ENCODE results near the gene DNAJC8.

The DNAJC8 gene

DNA sequence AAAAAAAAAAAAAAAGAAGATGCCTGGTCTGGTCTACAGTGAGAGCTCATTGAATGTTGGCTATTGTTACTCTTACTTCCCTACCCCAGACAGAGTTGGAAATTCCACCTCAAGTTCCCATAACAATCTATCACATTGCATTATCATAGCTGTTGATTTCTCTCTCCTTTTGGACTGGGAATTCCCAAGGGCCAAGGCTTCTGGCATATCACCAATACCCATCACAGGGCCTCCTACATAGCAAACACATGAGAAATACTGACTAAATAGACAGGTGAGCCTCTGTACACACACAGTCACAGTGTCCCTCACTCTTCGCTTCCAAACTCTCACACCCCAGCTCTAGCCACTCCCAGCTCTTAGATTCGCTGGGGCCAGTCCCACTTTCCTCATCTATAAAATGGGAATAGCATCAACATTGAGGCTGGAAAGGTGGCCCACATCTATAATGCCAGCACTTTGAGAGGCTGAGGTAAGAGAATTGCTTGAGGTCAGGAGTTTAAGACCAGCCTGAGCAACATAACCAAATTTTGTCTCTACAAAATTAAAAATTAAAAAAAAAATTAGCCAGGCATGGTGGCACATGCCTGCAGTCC is 62.7 kb downstream of the DNAJC8 start:
- DNase-seq (ENCODE audit: low spot score) = no peak

DNA sequence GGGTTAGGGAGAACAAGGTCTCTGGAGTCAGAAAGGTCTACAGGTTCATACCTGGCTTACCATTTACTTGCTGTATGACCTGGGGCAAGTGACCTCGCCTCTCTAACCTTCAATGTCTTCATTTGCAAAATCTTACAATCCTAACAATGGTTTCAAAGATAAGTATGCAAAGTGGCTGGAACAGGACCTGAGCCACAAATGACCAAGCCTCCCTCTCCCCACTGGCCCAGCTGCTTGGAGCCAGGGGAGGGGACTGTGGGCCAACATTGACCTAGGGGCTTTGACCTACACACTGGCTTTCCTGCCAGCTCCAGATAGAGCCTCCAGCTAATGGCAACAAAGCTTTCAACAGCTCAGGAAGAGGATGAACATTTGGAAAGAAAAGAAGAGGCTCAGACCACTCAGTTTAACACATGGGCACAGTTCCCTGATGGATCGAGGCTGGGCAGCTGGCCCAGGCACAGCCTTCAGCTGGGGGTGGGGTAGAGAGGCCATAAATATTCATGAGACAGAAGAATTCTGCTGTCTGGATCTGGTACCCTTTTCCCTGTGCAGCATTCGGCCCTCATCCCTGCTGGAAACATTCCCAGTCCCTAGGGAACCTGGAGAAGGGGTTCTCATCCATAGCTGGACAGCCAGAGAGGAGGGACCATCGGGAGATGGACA is 69.2 kb downstream of the DNAJC8 start:
- DNase-seq (ENCODE audit: low spot score) = peak; percentile 89

DNA sequence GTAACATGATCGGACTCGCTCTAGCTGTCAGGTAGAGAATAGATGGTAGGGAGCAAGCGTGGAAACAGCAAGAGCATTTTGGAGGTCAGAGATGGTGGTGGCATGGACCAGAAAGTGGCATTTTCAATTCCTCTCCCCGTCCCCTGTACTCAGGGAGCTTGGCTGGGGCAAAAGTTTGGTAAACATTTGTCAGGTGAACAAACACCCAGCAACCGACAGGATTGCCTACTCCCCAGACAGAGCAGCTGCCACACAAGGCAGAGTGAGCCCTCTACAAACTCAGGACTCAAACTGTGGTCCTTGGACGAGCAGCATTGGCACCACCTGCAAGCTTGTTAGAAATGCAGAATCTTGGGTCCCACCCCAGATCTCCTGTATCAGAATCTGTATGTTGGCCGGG is 70.7 kb downstream of the DNAJC8 start:
- DNase-seq (ENCODE audit: low spot score) = no peak

DNA sequence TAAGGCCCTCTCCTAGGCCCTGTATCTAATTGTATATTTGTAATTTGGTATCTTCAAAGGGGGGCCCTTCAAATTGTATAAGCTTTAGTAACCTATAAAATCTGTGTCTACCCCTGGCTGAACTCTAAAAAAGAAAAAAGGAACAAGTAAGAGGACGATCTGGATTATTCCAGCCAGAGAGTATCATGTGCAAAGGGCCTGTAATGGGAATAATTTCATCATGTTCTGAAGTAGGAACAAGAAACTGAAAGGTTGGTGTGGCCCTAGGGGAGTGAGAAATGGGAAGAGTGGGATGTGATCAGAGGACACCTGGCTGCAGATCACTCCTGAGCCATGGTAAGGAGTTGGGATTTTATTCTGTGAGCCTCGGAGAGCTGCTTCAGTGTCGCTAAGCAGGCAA is 71.1 kb downstream of the DNAJC8 start:
- DNase-seq (ENCODE audit: low spot score) = no peak

DNA sequence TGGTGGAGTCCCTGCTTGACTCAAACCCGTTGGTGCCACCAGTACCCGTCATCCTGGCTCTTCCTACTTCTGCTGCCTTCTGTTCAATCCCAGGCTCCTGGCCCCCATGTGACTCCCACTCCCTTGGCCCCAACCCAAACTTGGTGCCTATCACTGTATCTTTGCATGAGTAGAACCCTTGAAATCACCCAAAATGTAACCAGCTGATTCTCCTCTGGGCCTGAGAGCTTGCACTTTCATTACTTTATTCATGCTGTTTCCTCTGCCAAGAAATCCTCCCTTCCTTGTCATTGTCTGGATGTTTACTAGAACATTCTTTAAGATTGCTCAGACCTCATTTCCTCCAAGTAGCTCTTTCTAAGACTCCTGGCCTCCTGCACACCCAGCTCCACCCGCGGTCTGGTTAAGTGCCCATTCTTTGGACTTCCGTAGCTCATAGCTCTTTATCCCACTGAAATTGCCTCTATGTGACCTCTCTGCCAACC is 72.0 kb downstream of the DNAJC8 start:
- DNase-seq (ENCODE audit: low spot score) = no peak

DNA sequence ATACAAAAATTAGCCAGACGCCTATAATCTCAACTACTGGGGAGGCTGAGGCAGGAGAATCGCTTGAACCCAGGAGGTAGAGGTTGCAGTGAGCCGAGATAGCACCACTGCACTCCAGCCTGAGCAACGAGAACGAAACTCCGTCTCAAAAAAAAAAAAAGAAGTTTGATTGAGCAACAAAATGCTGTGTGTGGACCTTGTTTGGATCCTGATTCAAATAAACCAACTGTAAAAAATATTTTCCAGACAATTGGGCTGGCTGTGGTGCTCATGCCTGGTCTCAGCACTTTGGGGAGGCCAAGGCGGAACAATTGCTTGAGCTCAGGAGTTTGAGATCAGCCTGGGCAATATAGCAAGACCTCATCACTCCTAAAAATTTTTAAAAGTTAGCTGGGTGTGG is 73.1 kb downstream of the DNAJC8 start:
- peak; percentile 12 for DNase-seq (ENCODE audit: low spot score)

DNA sequence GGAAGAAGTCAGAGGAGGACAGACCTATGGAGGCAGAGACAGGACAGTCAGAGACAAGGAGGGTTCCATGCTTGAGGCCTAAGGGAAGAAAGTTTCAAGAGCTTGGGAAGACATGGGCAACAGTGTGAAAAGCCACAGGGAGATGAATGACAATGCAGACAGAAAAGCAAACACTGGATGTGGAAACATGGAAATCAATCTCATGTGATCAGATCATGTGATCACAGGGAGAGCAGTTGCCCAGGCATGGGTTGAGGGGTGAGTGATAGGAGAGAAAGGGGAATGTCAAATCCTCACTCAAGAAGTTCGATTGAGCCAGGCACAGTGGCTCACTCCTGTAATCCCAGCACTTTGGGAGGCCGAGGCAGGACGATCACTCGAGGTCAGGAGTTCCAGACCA is 73.6 kb downstream of the DNAJC8 start:
- DNase-seq (ENCODE audit: low spot score) = no peak

DNA sequence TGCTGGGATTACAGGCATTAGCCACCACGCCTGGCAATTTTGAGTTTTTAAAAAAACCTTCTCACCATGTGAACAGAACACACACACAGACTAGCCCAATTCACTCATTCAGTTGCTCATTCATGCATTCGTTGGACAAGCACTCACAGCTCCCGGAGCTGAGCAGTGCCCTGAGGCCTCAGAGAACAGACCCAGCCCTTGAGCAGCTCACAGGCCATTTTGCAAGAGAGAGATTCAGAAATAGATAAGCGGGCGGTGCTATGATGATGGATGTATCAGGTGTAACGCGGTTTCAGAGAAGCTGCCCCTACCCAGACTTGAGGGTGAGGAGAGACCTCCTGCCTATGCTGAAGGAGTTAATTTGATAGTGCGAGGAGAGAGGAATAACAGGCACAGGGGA is 74.9 kb downstream of the DNAJC8 start:
- no peak for DNase-seq (ENCODE audit: low spot score)

DNA sequence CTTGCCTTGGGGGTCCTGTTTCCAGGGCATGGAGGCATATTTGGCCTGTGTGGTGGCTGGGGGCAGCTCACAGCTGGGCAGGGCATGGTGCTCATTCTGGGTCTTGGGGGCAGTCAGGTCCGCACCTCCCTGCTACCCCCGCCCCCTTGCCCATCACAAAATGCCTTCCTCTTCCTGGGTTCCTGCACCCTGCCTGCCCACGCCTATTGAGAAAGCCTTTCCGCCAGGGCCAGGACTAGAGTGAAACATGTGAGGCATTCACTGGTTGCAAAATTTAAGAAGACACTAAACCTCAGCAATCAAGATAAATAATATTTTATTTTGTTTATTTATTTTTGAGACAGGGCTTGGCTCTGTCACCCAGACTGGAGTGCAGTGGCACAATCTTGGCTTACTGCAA is 76.0 kb downstream of the DNAJC8 start:
- peak; percentile 24 for DNase-seq (ENCODE audit: low spot score)

DNA sequence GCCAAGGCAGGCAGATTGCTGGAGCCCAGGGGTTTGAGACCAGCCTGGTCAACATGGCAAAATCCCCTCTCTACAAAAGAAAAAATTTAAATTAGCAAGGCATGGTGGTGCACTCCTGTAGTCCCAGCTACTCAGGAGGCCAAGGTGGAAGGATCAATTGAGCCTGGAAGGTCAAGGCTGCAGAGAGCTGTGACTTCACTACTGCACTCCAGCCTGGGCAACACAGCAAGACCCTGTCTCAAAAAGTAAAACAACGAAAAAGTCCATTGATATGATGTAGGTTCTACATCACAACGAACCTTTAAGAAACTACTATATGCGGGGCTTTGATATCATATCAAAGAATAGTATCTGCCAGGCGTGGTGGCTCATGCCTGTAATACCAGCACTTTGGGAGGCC is 77.2 kb downstream of the DNAJC8 start:
- DNase-seq (ENCODE audit: low spot score) = no peak

DNA sequence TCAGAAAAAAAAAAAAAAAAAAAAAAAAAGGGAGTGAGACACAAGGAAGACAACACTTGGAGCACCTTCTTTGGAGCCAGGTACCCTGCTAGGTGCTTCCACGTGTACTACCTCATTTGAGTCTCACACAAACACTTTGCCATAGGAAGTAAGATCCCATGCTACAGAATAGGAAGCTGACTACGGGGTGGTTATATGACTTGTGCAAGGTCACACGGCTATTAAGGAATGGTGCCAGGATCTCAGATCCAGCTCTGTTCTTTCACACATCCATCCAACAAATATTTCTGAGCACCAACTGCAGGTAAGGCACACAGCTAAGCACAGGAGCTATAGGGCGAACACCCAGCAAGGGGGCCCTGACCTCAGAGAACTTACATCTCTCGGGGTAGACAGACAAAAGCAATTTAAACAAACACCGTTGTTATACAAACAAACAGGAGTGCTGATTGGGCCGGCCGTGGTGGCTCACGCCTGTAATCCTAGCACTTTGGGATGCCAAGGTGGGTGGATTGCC is 78.7 kb downstream of the DNAJC8 start:
- no peak for DNase-seq (ENCODE audit: low spot score)

Measured in globus pallidus (tissue), 1 donor.